ENCODE data around the gene JUP.
A peak's percentile ranks its signal among the peaks of the same experiment; 100 is the strongest.
"Not testable (repeated sequence)": the region's sequence is repeated elsewhere in the genome, so short reads cannot be mapped to it uniquely, and the experiment has no call there.

The JUP gene

DNA sequence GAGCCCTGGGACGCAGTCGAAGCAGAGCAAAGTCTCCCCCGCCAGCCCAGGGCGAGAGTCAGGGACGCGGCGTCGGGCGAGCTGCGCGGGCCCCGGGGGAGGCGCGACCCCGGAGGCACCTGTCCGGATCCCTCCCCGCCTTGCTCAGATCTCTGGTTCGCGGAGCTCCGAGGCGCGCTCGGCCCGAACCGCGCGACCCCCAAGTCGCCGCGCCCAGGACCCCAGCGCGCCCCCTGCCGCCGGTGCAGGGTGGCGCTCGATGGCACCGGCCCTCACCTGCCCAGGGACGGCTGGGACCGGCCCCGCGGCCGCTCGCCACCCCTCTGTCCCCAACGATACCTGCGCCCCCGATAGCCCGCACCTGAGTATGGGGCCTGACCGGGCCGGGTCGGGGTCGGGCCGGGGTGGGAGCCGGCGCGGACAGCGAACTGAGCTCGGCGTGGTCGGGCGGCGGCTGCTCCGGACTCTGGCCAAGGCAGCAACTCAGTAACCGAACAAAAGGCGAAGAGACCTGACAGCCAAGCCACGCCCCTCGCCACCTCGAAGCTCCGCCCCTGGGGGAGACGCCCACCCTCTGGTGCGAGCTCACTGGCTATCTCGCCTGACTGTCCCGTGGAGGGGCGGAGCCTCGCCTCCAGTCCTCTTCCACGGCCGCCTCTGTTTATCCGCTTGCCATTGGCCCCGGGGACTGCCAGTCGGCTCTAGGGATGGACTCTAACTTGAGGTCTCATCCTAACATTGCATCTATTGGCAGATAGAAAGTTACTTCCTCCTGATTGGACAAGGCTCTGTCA lies at the start of gene JUP:
JUP (minus strand) TSS at position 485 of the 794 bp plus-strand sequence. CDS start 14,857 bp downstream, outside the sequence.
- H3K4me3 ChIP-seq (ENCODE audit: low read depth, low read length): peak within 1 kb of the TSS; percentile 47

DNA sequence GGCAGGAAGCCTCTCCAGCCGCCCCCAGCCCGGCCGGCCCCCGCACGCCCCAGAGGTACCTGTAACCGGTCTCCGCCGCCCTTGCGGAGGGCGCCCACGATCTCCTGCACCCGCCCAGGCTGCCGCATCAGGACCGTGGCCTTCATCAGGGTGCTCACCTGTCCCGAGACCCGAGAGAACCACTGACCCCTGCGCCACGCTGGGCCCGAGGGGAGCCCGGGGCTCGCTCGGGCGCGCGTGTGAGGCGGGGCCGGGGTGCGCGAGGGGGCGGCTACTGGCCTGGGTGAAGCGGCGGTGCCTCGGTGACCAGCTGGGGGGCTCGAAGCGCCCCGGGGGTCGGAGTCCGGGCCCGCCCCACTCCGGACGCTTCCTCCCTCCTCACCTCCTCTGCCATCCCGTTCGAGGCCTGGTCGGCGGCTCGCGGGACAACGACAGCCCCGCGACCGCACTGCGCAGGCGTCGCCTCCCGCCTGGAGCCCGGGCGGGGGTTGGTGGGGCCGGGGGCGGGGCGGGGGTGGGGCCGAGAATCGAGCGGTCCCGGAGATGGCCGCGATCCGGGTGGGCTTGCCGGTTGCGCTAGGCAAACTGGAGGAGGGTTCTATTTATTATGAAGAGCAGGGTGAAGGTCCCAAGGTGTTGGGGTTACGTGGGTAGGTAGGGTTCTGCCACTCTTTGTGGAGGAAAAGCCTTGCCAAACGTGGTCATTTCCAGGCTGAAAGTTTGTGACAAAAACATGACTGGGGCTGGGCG lies 49.5 kb upstream of the JUP start, which contains the start of gene NT5C3B:
NT5C3B (minus strand) TSS at position 433 of the 750 bp plus-strand sequence; CDS start at position 394, 39 bp downstream.
- peak within 1 kb of the TSS; percentile 56 for H3K4me3 ChIP-seq (ENCODE audit: low read depth, low read length)

DNA sequence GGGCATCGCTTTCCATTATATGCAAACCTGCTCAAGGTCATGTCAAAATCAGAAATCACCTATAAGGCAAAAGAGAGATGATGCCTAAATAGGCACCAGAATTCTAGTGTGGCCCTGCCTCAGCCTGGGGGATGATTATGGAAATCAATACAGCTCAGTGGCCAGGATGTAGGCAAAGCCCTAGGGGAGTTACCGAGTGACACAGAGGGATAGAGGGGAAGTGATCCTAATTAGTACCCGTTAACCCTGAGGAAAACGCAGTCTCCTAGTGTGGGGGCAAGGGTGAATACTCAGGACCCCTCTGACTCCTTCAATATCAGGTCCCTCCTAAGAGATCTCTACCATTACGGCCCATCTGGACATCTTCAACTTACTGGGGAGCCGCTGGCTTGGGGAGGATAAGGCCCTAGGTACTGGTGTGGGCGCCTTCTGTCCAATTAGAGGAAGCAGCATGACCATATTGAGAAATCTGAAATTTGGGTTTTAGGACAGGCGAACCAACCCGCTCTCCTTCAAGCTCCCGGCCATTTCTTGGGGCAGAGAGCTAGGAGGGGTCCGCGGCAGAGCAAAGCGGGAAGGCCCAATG lies 48.8 kb upstream of the JUP start:
- peak overlapping the region; percentile 56 for H3K4me3 ChIP-seq (ENCODE audit: low read depth, low read length)

DNA sequence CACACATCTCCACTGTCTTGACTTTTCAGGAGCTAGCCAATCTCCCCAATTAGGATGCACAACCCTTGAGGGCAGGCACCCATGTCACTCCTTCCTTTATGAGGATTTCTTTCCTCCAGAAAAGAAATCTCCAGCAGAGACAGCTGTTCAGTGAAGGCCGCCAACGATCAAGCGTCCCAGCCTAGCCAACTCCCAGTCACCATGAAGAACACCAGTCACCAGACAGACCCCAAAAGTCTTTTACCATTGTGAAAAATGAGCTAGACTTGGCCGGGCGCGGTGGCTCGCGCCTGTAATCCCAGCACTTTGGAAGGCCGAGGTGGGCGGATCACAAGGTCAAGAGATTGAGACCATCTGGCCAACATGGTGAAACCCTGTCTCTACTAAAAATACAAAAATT lies 43.5 kb upstream of the JUP start:
- not testable (repeated sequence) for H3K4me3 ChIP-seq (ENCODE audit: low read depth, low read length)

DNA sequence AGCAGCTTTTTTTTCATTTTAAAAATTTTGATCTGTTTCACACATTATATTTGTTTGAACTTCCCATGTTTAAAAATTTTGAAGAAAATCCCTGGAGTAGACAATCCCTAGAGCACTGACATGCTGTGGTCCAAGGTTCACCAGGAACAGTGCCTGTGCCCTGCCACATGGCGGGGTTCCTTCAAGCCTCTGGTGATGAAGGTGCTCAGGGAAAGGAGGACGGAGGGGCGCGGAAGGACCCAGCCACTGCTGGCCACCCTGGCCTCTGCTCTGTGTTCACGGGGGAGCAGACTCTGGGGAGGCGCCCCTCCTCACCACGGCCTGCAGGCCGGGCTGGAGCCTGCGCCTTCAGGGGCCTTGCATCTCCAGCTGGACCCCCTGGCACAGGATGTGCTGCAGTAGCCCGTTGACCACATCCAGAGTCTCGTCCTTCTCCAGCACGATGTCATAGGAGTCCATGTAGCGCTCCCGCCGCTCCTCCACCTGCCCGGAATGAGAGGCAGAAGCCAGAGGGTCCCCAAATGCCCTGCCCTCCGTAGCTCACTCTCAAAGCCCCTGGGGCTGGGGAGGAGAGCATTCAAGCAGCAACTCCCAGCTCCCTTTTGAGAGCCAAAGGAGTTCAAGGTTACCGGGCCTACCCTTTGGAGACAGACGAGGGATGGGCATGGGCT lies 38.8 kb upstream of the JUP start:
- H3K4me3 ChIP-seq (ENCODE audit: low read depth, low read length): no peak overlapping the region

DNA sequence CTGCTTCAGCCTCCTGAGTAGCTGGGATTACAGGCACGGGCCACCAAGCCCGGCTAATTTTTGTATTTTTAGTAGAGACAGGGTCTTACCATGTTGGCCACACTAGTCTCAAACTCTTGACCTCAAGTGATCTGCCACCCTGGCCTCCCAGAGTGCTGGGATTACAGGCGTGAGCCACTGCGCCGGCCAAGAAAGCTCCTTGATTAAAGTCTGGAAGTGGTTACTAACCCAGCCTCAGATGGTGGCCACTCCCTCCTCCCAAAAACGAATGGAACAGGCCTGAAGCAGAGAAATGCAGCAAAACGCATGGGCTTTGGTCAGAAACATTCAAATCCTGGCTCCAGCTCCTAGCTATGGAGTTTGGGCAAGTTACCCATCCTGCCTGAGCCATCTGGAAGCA lies 37.6 kb upstream of the JUP start:
- no peak overlapping the region for H3K4me3 ChIP-seq (ENCODE audit: low read depth, low read length)

DNA sequence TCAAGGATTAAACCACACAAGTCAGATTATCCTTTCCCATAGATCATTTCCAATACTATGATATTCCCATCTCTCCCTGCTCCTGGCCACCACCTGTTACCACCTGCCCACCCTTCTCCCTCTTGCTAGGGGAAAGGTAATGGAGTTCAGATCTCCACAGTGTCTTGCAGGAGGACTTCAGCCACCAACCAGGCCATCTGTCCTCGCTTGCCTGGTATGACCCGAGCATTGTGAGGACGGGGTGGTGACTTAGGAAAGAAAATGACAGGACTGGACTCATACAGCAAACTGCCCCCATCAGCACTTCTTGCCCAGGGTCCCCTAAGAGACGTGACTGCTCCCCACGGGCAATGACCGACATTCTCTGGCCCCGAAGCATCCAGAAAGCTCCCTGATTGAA lies 37.1 kb upstream of the JUP start:
- H3K4me3 ChIP-seq (ENCODE audit: low read depth, low read length): no peak overlapping the region

DNA sequence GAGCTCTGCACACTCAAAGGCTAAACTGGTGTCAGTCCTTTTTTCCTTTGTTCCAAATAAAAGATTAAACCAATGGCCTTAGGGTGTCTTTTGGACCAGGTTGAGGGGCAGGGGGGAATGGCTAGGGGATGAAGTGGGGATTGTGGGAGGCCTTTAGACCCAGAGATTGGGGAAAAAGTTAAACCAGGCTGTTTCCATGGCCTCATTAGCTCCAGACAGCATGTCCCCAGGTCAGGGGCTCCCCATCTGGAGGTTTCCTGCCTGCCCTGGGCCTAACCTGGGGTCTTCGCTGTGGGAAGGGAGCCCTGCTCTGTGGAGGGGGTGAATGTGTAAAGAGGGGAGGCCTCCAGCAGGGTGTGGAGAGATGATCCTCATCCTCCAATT lies 36.6 kb upstream of the JUP start:
- no peak overlapping the region for H3K4me3 ChIP-seq (ENCODE audit: low read depth, low read length)

DNA sequence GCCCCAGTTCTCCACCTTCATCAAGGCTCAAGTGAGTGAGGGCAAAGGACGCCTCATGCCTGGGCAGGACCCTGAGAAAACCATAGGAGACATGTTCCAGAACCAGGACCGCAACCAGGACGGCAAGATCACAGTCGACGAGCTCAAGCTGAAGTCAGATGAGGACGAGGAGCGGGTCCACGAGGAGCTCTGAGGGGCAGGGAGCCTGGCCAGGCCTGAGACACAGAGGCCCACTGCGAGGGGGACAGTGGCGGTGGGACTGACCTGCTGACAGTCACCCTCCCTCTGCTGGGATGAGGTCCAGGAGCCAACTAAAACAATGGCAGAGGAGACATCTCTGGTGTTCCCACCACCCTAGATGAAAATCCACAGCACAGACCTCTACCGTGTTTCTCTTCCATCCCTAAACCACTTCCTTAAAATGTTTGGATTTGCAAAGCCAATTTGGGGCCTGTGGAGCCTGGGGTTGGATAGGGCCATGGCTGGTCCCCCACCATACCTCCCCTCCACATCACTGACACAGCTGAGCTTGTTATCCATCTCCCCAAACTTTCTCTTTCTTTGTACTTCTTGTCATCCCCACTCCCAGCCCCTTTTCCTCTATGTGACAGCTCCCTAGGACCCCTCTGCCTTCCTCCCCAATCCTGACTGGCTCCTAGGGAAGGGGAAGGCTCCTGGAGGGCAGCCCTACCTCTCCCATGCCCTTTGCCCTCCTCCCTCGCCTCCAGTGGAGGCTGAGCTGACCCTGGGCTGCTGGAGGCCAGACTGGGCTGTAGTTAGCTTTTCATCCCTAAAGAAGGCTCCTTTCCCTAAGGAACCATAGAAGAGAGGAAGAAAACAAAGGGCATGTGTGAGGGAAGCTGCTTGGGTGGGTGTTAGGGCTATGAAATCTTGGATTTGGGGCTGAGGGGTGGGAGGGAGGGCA lies 36.0 kb upstream of the JUP start:
- no peak overlapping the region for H3K4me3 ChIP-seq (ENCODE audit: low read depth, low read length)

DNA sequence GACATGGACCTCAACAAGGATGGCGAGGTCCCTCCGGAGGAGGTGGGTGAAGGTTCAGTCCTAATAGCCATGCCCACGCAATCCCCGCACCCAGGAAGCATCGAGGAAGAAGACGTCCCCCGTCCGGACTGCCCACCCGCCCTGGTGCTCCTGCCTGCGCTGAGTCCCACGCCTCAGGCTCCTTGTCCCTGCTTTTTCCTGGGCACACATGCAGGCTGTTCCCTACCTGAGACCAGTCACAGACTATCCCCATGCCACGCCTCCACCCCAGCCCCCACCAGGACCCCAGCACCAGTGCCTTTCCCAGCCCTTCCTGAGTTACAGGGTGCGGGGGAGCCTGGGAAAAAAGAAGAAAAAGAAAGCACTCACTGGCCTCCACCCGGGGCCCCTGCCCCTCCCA lies 35.3 kb upstream of the JUP start:
- H3K4me3 ChIP-seq (ENCODE audit: low read depth, low read length): no peak overlapping the region

DNA sequence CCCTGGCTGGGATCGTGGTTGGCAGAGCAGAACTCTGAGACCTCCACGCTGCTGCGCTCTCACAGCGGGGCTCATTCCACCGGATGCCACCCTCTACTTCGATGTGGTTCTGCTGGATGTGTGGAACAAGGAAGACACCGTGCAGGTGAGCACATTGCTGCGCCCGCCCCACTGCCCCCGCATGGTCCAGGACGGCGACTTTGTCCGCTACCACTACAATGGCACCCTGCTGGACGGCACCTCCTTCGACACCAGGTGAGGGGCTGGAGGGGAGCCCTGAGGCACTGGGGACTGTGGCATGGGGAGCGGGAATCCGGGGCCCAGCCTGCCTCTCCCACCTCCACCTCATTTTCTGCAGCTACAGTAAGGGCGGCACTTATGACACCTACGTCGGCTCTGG lies 31.5 kb upstream of the JUP start:
- no peak overlapping the region for H3K4me3 ChIP-seq (ENCODE audit: low read depth, low read length)

DNA sequence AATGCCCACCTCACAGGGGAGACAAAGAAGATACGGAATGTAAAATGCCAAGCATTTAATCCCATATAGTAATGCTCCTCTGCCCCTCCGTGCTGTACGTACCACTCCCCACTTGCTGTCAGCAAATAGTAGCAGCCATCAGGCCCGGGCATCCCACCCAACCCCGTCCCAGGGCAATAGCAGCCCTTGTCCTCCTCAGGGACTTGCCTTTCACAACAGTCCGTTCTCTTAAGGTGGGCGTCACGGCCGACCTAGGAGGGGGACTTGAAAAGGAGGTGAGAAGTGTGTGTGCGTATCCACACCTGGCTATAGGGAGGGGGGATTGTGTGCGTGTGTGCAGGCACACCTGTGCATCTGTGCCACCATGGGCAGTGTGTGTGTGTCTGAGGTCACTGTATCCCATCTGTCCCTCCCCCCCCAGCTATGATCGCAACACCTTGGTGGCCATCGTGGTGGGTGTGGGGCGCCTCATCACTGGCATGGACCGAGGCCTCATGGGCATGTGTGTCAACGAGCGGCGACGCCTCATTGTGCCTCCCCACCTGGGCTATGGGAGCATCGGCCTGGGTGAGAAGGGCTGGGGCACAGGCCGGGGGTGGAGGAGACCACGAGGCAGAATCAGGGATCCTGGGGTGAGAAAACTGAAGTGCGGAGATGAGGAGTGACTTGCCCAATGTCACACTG lies 30.3 kb upstream of the JUP start:
- no peak overlapping the region for H3K4me3 ChIP-seq (ENCODE audit: low read depth, low read length)

DNA sequence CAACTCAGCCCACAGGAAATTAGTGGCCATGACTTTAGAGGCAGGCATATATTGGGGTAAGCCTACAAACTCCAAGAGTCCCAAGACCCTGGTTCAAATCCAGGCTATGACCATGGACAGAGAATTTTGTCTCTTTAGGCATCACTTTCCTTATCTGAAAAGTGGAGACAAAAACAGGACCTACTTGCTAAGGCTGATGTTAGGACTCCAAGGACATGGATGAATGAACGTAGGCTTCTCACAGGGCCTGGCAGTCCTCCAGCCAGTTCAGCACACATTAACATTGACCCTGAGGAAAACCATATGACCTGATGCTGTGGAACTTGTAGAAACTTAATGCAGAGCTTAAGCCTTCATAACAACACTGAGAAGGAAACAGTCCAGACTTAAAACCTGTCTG lies 27.7 kb upstream of the JUP start:
- H3K4me3 ChIP-seq (ENCODE audit: low read depth, low read length): no peak overlapping the region

DNA sequence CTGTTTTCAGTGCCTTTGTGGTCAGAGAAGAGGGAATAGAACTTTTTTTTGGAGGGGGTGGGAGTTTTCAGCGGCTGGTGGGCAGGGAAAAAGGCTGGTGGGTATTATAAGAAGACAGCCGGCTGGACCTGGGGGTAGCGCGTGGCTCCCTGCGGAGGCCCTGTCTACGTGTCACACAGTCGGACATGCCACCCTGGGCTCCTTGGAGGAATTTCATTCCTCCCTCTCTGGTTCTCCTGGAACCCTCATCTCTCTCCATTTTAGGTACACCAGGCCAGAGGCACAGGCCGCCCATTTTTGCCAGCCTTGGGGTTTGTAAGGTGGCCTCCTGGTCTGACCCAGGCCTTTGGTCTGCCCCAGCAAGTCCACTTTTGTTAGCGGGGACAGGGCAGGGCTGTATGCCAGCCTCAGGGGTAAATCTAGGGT lies 27.2 kb upstream of the JUP start:
- peak overlapping the region; percentile 71 for H3K4me3 ChIP-seq (ENCODE audit: low read depth, low read length)

DNA sequence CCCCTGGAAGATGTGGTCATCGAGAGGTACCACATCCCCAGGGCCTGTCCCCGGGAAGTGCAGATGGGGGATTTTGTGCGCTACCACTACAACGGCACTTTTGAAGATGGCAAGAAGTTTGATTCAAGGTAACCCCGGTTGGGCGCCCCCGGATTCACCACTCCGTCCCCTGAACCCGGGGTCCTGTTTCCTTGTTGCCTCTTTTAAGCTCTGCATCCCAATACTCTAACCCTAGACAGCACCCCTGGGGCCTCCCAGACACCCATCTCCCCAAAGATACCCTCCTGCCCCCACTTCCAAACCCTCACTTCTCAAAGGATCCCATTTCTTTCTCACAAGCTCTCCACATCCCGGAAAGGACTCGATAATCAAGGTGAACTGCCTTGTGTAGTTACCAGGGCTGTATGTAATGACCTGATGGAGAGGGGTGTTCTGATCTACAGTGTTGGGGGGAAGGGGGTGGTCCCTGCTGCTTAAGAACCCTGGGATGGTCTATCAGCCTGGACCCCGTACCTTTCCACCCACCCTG lies 26.7 kb upstream of the JUP start:
- H3K4me3 ChIP-seq (ENCODE audit: low read depth, low read length): peak overlapping the region; percentile 71

DNA sequence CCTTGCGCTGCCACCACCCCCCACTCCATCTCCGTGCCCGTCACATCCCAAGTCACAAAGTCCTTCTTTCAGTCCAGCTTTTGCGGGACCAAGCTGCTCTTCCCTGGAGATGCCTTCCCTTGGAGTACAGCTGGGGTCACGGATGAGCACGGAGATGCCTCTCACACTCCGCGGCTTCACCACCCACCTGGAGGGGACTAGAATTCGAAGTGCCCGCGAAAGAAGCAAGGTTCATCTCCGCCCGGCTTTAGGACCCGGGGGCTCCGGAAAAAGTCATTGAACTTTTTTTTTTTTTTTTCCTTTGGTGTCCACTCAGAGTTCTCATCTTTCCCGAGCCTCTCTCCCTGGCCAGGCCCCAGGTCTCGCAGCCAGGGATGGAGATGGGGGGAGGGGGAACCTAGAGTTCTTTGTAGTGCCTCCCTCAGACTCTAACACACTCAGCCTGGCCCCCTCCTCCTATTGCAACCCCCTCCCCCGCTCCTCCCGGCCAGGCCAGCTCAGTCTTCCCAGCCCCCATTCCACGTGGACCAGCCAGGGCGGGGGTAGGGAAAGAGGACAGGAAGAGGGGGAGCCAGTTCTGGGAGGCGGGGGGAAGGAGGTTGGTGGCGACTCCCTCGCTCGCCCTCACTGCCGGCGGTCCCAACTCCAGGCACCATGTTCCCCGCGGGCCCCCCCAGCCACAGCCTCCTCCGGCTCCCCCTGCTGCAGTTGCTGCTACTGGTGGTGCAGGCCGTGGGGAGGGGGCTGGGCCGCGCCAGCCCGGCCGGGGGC lies 26.1 kb upstream of the JUP start, which contains the start of gene FKBP10:
FKBP10 (plus strand) TSS at position 624 of the 771 bp plus-strand sequence; CDS start at position 655, 31 bp downstream.
- peak within 1 kb of the TSS; percentile 71 for H3K4me3 ChIP-seq (ENCODE audit: low read depth, low read length)

DNA sequence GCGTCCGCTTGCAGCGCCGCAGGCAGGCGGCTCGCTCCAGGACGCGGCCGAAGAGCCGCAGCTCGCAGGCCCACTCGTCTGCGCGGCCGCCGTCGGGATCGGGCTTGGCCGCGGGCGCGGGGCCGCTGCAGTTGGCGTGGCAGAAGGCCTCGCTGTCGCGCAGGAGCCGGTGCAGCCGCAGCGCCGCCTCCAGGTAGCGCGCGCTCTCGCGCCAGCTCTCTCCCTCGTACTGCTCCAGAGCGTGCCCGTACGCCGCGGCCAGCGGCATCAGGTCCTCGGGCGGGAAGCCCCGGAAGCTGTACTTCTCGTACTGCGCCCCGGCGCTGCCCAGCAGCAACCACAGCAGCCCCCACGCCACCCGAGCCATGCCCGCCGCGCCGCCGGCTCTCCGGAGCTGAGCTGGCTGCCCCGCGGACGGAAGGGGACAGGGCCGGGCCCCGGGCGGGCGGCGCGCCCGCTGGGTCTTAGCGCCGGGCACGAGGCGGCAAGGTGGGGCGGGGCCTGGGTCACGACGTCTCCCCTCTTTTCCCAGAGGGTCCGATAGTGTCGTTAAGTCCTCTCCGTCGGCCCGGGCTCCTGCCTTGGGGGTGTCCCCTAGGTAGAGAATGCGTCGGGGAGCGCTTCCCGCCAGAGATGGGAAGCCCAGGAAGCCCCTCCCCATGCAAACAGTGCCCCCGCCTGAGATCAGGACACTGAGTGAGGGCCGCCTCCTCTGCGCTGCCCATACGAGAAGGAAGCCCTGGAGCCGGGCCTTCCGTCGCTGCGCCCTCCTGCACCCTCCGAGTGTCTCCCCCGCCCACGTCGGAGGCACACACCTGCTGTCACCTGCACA lies 25.3 kb upstream of the JUP start, which contains the start of gene P3H4:
P3H4 (minus strand) TSS at position 401 of the 832 bp plus-strand sequence; CDS start at position 367, 34 bp downstream.
- peak within 1 kb of the TSS; percentile 71 for H3K4me3 ChIP-seq (ENCODE audit: low read depth, low read length)
